ENCODE results near the gene JOSD2. TPM values are rescaled to one million over a fixed set of nuclear protein-coding genes. Genes with fewer than 3 reads are reported as not detected.

JOSD2 gene
- total RNA-seq, 1 experiment from 2014 or later = 40.9 TPM

DNA sequence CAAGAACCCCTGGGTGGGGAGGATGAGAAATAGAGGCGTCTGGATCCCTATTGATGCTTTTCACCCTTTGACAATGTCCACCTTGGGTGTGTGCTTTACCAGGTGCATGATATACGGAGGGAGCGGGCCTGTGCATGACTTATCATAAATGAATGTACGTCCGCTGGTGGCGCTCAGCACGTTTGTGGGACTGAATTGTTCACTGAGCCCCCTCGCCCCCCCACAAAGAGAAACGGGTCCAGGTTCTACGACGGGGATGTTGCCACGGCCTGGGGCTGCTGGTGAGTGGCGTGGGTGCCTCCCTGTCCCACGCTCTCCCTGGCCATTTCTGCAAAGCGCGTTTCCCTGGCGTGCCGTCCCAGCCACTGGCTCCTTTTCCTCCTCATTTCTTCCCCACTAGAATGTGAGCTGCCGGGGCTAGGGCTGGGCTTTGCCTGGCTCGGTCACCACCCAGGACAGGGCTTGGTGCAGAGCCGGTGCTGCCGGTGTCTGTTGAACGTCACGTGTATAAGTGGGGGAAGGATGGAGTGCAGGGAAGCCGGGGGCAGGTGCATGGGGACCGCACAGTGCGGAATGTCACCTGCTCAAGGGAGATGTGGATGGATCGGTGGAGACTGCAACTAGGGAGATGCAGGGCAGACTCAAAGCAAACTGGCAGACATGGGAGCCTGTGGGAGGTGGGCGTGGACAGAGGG is 35.7 kb upstream of the JOSD2 start:
- DNase-seq (ENCODE audit: low read depth, low spot score) = no peak
- H2AFZ ChIP-seq (ENCODE audit: low read depth, low read length, poor library complexity, severe bottlenecking) = no peak overlapping the region
- intact Hi-C loops (cut with micrococcal nuclease) = no loop called here
- no peaks in the 10 kb centered on the region for H4K20me1 ChIP-seq (ENCODE audit: insufficient read depth)
- POLR2A ChIA-PET = no interaction called here
- H3K9ac ChIP-seq (ENCODE audit: low read length) = no peak overlapping the region
- H3K4me1 ChIP-seq (ENCODE audit: control insufficient read depth in 1 of 2, insufficient read depth in 2 of 2, low read length in 2 of 2) = no peaks in the 10 kb centered on the region
- TF ChIP-seq EGR1 (IDR thresholded peaks at IDR 0.05; ENCODE audit: low read depth) = no peak
- no peak for TF ChIP-seq SIN3A (IDR thresholded peaks at IDR 0.05; ENCODE audit: low read depth)
- TF ChIP-seq EZH2 (IDR thresholded peaks at IDR 0.05) = no peak
- no peak for TF ChIP-seq ATF3 (IDR thresholded peaks at IDR 0.05)
- TF ChIP-seq CBX3 (IDR thresholded peaks at IDR 0.05; ENCODE audit: low read depth) = no peak
- TF ChIP-seq REST (IDR thresholded peaks at IDR 0.05; ENCODE audit: low read depth) = no peak
- no peak for TF ChIP-seq SP1 (IDR thresholded peaks at IDR 0.05; ENCODE audit: low read depth)
- TF ChIP-seq YY1 (IDR thresholded peaks at IDR 0.05; ENCODE audit: extremely low read depth, insufficient replicate concordance, low read depth, low read length) = no peak
- no peak for TF ChIP-seq TCF7L2 (IDR thresholded peaks at IDR 0.05; ENCODE audit: borderline replicate concordance, extremely low read depth, insufficient read depth, insufficient read length)
- no peak for TF ChIP-seq POLR2A (IDR thresholded peaks at IDR 0.05; ENCODE audit: borderline replicate concordance, extremely low read depth, insufficient read depth, insufficient read length)
- TF ChIP-seq CEBPB (IDR thresholded peaks at IDR 0.05; ENCODE audit: low read depth) = no peak
- TF ChIP-seq SRF (IDR thresholded peaks at IDR 0.05; ENCODE audit: low read depth) = no peak
- TF ChIP-seq ELF1 (IDR thresholded peaks at IDR 0.05; ENCODE audit: borderline replicate concordance, low read depth) = no peak
- TF ChIP-seq ZBTB33 (IDR thresholded peaks at IDR 0.05; ENCODE audit: extremely low read depth, insufficient replicate concordance, low read length) = no peak
- TF ChIP-seq EZH2phosphoT487 (IDR thresholded peaks at IDR 0.05; ENCODE audit: borderline replicate concordance) = no peak
- no peak for TF ChIP-seq FOSL1 (IDR thresholded peaks at IDR 0.05; ENCODE audit: low read depth)
- no peak for TF ChIP-seq ZNF274 (IDR thresholded peaks at IDR 0.05; ENCODE audit: low read depth, low read length)
- TF ChIP-seq ZFX (IDR thresholded peaks at IDR 0.05) = no peak
- H3K27me3 ChIP-seq (ENCODE audit: insufficient read depth, low read length) = no peaks in the 10 kb centered on the region
- RAD21 ChIA-PET (ENCODE audit: low non-redundant PET in 1 of 2, low total read pairs in 2 of 2, uncharacterized antibody in 2 of 2, unreplicated experiment in 2 of 2) = no interaction called here
- no peaks in the 10 kb centered on the region for H3K79me2 ChIP-seq (ENCODE audit: insufficient read depth, low read length)
- no peak overlapping the region for H3K27ac ChIP-seq (ENCODE audit: low read depth, low read length)
- no peaks in the 10 kb centered on the region for H3K36me3 ChIP-seq (ENCODE audit: control insufficient read depth in 1 of 2, insufficient read depth in 2 of 2, low read length in 2 of 2)
- no peak overlapping the region for H3K4me3 ChIP-seq (replicated peaks in 1 of 2; ENCODE audit: low read depth in 1 of 2, low read length in 2 of 2)
- no peak for ATAC-seq
- no peaks in the 10 kb centered on the region for H3K9me2 ChIP-seq (ENCODE audit: insufficient read depth)
- CTCF ChIA-PET = interaction anchor here (1.7 kb wide), 1 partner anchor 10 kb away, joined by 6 read pairs; no protein-coding TSS in a partner anchor
- BruUV-seq (replicated peaks) = no TSS peak
- H3K4me2 ChIP-seq (ENCODE audit: low read length) = no peak overlapping the region
- H3K9me3 ChIP-seq (ENCODE audit: control insufficient read depth in 1 of 2, insufficient read depth in 1 of 2, low read depth in 1 of 2, low read length in 2 of 2) = no peaks in the 10 kb centered on the region

All from HCT116 (cell line).